Lower leg skin (tissue), 3 donors: Measurements from ENCODE around the gene KCNH8.

Experiments
- CTCF ChIP-seq, 3 donors: fragments of 450-650 bp; IDR thresholded peaks; one replicate each; pipeline ENCODE4 v1.5.1; 2016; ENCODE audit warnings: antibody characterized with exemption in 3 of 3, mild to moderate bottlenecking in 3 of 3, moderate library complexity in 2 of 3
- POLR2A ChIP-seq, 2 donors: fragments of 450-650 bp; IDR thresholded peaks; one replicate each; pipeline ENCODE4 v1.6.1; 2016 to 2017; ENCODE audit warnings: antibody characterized with exemption in 2 of 2, mild to moderate bottlenecking in 1 of 2, moderate library complexity in 1 of 2

GRCh38 chr3:19147905-19148767 is at the start of gene KCNH8:
- TF ChIP-seq CTCF (IDR thresholded peaks at IDR 0.05) (no peak), POLR2A (IDR thresholded peaks at IDR 0.05) (no peak)
